Trophoblast cell (in vitro differentiated cells and primary cell): ENCODE results near the gene RPL5.

Experiments used
- DNase-seq, 2 donors: peaks; one replicate each; pipeline ENCODE4 v3.0.0-alpha.2; 2016
- H2AFZ ChIP-seq: 2 replicates; pipeline ENCODE4 v1.6.1; 2013; ENCODE audit warnings: low read length, moderate library complexity, mild to moderate bottlenecking; ENCODE audit not compliant: insufficient read depth, poor library complexity
- H2AK5ac ChIP-seq: 2 replicates; pipeline ENCODE4 v1.6.1; 2013; ENCODE audit warnings: mild to moderate bottlenecking, low read length
- H2BK120ac ChIP-seq: 2 replicates; pipeline ENCODE4 v1.6.1; 2013; ENCODE audit warnings: low read length, mild to moderate bottlenecking, moderate library complexity; ENCODE audit not compliant: insufficient read depth, poor library complexity
- H2BK12ac ChIP-seq: 2 replicates; pipeline ENCODE4 v1.6.1; 2013; ENCODE audit warnings: mild to moderate bottlenecking, low read length, moderate library complexity
- H2BK5ac ChIP-seq: 2 replicates; pipeline ENCODE4 v1.6.1; 2013; ENCODE audit warnings: low read length, low read depth, moderate library complexity, mild to moderate bottlenecking; ENCODE audit not compliant: poor library complexity
- H3K14ac ChIP-seq: 2 replicates; pipeline ENCODE4 v1.6.1; 2013; ENCODE audit warnings: mild to moderate bottlenecking, low read length
- H3K18ac ChIP-seq: 2 replicates; pipeline ENCODE4 v1.6.1; 2013; ENCODE audit warnings: mild to moderate bottlenecking, low read length
- H3K23ac ChIP-seq: 2 replicates; pipeline ENCODE4 v1.6.1; 2013; ENCODE audit warnings: low read length
- H3K27ac ChIP-seq: 2 replicates; pipeline ENCODE4 v1.5.1; 2013; ENCODE audit warnings: low read depth, mild to moderate bottlenecking, inconsistent platforms, low read length, moderate library complexity
- H3K27me3 ChIP-seq: 2 replicates; pipeline ENCODE4 v1.6.1; 2013; ENCODE audit warnings: inconsistent platforms, mild to moderate bottlenecking, low read length, moderate library complexity; ENCODE audit not compliant: insufficient read depth
- H3K36me3 ChIP-seq, 2 experiments: 1 replicate in 1 of 2; 2 replicates in 1 of 2; pipeline ENCODE4 v1.6.1; 2013; ENCODE audit warnings: low read length in 2 of 2, mild to moderate bottlenecking in 2 of 2, moderate library complexity in 1 of 2; ENCODE audit not compliant: insufficient read depth in 2 of 2, control insufficient read depth in 1 of 2
- H3K4ac ChIP-seq: 2 replicates; pipeline ENCODE4 v1.6.1; 2013; ENCODE audit warnings: low read depth, mild to moderate bottlenecking, low read length, moderate library complexity
- H3K4me1 ChIP-seq, 2 experiments: 1 replicate in 1 of 2; 2 replicates in 1 of 2; pipeline ENCODE4 v1.6.1; 2013; ENCODE audit warnings: low read length in 2 of 2, mild to moderate bottlenecking in 2 of 2, moderate library complexity in 1 of 2; ENCODE audit not compliant: insufficient read depth in 2 of 2, control insufficient read depth in 1 of 2
- H3K4me2 ChIP-seq: 2 replicates; pipeline ENCODE4 v1.6.1; 2013; ENCODE audit warnings: inconsistent platforms, mild to moderate bottlenecking, low read length, moderate library complexity
- H3K4me3 ChIP-seq: 2 replicates; pipeline ENCODE4 v1.5.1; 2013; ENCODE audit warnings: mild to moderate bottlenecking, low read depth, low read length, inconsistent platforms
- H3K79me1 ChIP-seq: one replicate; pipeline ENCODE4 v1.6.1; 2013; ENCODE audit warnings: low read length
- H3K79me2 ChIP-seq: 2 replicates; pipeline ENCODE4 v1.6.1; 2013; ENCODE audit warnings: low read length, mild to moderate bottlenecking; ENCODE audit not compliant: control insufficient read depth, insufficient read depth, poor library complexity
- H3K9ac ChIP-seq: 2 replicates; pipeline ENCODE4 v1.6.1; 2013; ENCODE audit warnings: mild to moderate bottlenecking, low read length
- H3K9me3 ChIP-seq: 2 replicates; pipeline ENCODE4 v1.6.1; 2013; ENCODE audit warnings: low read depth, mild to moderate bottlenecking, control low read depth, inconsistent platforms, low read length; ENCODE audit not compliant: insufficient read depth
- H4K12ac ChIP-seq: 2 replicates; pipeline ENCODE4 v1.6.1; 2013; ENCODE audit warnings: low read depth, mild to moderate bottlenecking, low read length, moderate library complexity
- H4K8ac ChIP-seq: 2 replicates; pipeline ENCODE4 v1.6.1; 2013; ENCODE audit warnings: low read depth, mild to moderate bottlenecking, low read length, moderate library complexity
- H4K91ac ChIP-seq: one replicate; pipeline ENCODE4 v1.6.1; 2013; ENCODE audit warnings: low read depth, mild to moderate bottlenecking, low read length, moderate library complexity
- WGBS: extraction: QIAGEN DNeasy Blood & Tissue Kit; methylation state at CpG from one replicate; pipeline ENCODE4 v1.1.7; 2013; ENCODE audit warnings: missing lambda C conversion rate; ENCODE audit not compliant: insufficient read length, insufficient coverage; ENCODE audit errors: extremely low coverage; 5-methylcytosine and 5-hydroxymethylcytosine counted together

Gene RPL5

GRCh38 chr1:92877792-92878191 is 46.0 kb downstream of the RPL5 start:
- H2BK5ac ChIP-seq = no peak overlapping the region
- H3K36me3 ChIP-seq = no peaks in the 10 kb centered on the region
- H3K9ac ChIP-seq = no peak overlapping the region
- H4K8ac ChIP-seq = no peak overlapping the region
- no peak overlapping the region for H2AFZ ChIP-seq
- H3K18ac ChIP-seq = no peak overlapping the region
- no peak overlapping the region for H3K14ac ChIP-seq
- H3K4me3 ChIP-seq = no peak overlapping the region
- H3K27ac ChIP-seq = no peak overlapping the region
- no peak overlapping the region for H3K4me2 ChIP-seq
- H3K23ac ChIP-seq = no peak overlapping the region
- WGBS = no CpG with 5 or more reads among the region's 4 CpGs
- no peaks in the 10 kb centered on the region for H3K79me1 ChIP-seq
- H4K91ac ChIP-seq = no peak overlapping the region
- H3K4ac ChIP-seq = no peak overlapping the region
- H2AK5ac ChIP-seq = no peak overlapping the region
- H2BK120ac ChIP-seq = no peak overlapping the region
- no peak overlapping the region for H2BK12ac ChIP-seq
- no peaks in the 10 kb centered on the region for H3K9me3 ChIP-seq
- DNase-seq = no peak
- H3K27me3 ChIP-seq = no peaks in the 10 kb centered on the region
- H3K4me1 ChIP-seq = peaks cover 0 to under 1% of the 10 kb centered on the region in 2 experiments
- H3K79me2 ChIP-seq = no peaks in the 10 kb centered on the region
- H4K12ac ChIP-seq = no peak overlapping the region

GRCh38 chr1:92879316-92879968 is 47.6 kb downstream of the RPL5 start:
- H2BK12ac ChIP-seq = no peak overlapping the region
- no peak overlapping the region for H4K12ac ChIP-seq
- H2AFZ ChIP-seq = no peak overlapping the region
- H4K8ac ChIP-seq = no peak overlapping the region
- no peak overlapping the region for H3K9ac ChIP-seq
- H3K18ac ChIP-seq = no peak overlapping the region
- H3K4me2 ChIP-seq = no peak overlapping the region
- DNase-seq = no peak
- peaks cover 0 to 5% of the 10 kb centered on the region in 2 experiments for H3K4me1 ChIP-seq
- H3K27ac ChIP-seq = no peak overlapping the region
- no peak overlapping the region for H2BK5ac ChIP-seq
- H3K14ac ChIP-seq = no peak overlapping the region
- no peak overlapping the region for H3K4me3 ChIP-seq
- no peaks in the 10 kb centered on the region for H3K27me3 ChIP-seq
- H4K91ac ChIP-seq = no peak overlapping the region
- H3K9me3 ChIP-seq = no peaks in the 10 kb centered on the region
- H3K23ac ChIP-seq = no peak overlapping the region
- no peaks in the 10 kb centered on the region for H3K79me1 ChIP-seq
- no CpG with 5 or more reads among the region's 4 CpGs for WGBS
- no peak overlapping the region for H2BK120ac ChIP-seq
- H3K79me2 ChIP-seq = no peaks in the 10 kb centered on the region
- H3K4ac ChIP-seq = no peak overlapping the region
- no peaks in the 10 kb centered on the region for H3K36me3 ChIP-seq
- H2AK5ac ChIP-seq = no peak overlapping the region

GRCh38 chr1:92881391-92881790 is 49.6 kb downstream of the RPL5 start:
- no peak overlapping the region for H2BK120ac ChIP-seq
- H4K91ac ChIP-seq = no peak overlapping the region
- no peak overlapping the region for H3K23ac ChIP-seq
- DNase-seq = no peak
- no peaks in the 10 kb centered on the region for H3K36me3 ChIP-seq
- no peak overlapping the region for H2BK12ac ChIP-seq
- H2AK5ac ChIP-seq = no peak overlapping the region
- no peak overlapping the region for H3K9ac ChIP-seq
- no peak overlapping the region for H2AFZ ChIP-seq
- no peak overlapping the region for H3K4ac ChIP-seq
- no peaks in the 10 kb centered on the region for H3K27me3 ChIP-seq
- H3K14ac ChIP-seq = no peak overlapping the region
- H2BK5ac ChIP-seq = no peak overlapping the region
- H4K12ac ChIP-seq = no peak overlapping the region
- no peak overlapping the region for H3K4me3 ChIP-seq
- no peak overlapping the region for H3K18ac ChIP-seq
- H3K4me1 ChIP-seq = peaks cover 0 to 5% of the 10 kb centered on the region in 2 experiments
- H3K4me2 ChIP-seq = no peak overlapping the region
- no peak overlapping the region for H3K27ac ChIP-seq
- no peaks in the 10 kb centered on the region for H3K79me1 ChIP-seq
- no peaks in the 10 kb centered on the region for H3K79me2 ChIP-seq
- H4K8ac ChIP-seq = no peak overlapping the region
- no CpG with 5 or more reads among the region's 3 CpGs for WGBS
- H3K9me3 ChIP-seq = no peaks in the 10 kb centered on the region

GRCh38 chr1:92882819-92883218 is 51.0 kb downstream of the RPL5 start:
- no peak overlapping the region for H3K14ac ChIP-seq
- H3K4me1 ChIP-seq = peaks cover 0 to 5% of the 10 kb centered on the region in 2 experiments

More at GRCh38 chr1:92882819-92883218, 51.0 kb downstream of the RPL5 start:
- no peaks in the 10 kb centered on the region for H3K79me1 ChIP-seq
- no peak overlapping the region for H2BK12ac ChIP-seq
- H3K4me3 ChIP-seq = no peak overlapping the region
- no peak overlapping the region for H2AFZ ChIP-seq
- no peak for DNase-seq
- no peak overlapping the region for H4K8ac ChIP-seq
- H2AK5ac ChIP-seq = no peak overlapping the region
- H3K18ac ChIP-seq = no peak overlapping the region
- no peaks in the 10 kb centered on the region for H3K36me3 ChIP-seq
- no peak overlapping the region for H4K91ac ChIP-seq
- H3K27ac ChIP-seq = no peak overlapping the region
- H3K27me3 ChIP-seq = no peaks in the 10 kb centered on the region
- no peaks in the 10 kb centered on the region for H3K79me2 ChIP-seq
- no peak overlapping the region for H2BK5ac ChIP-seq
- H3K9ac ChIP-seq = no peak overlapping the region
- H3K4me2 ChIP-seq = no peak overlapping the region
- no peak overlapping the region for H4K12ac ChIP-seq
- no peak overlapping the region for H3K23ac ChIP-seq
- no peaks in the 10 kb centered on the region for H3K9me3 ChIP-seq
- H3K4ac ChIP-seq = no peak overlapping the region
- WGBS = no CpG with 5 or more reads among the region's 1 CpG
- no peak overlapping the region for H2BK120ac ChIP-seq
